HG03442 (cell line): ENCODE results near the gene RASA1.

Source experiments
- ATAC-seq: cut with Tn5 transposase; IDR thresholded peaks from one replicate; pipeline ENCODE4 v1.9.1; 2021; ENCODE audit warnings: mild to moderate bottlenecking, moderate library complexity; ENCODE audit not compliant: unreplicated experiment

The RASA1 gene

DNA sequence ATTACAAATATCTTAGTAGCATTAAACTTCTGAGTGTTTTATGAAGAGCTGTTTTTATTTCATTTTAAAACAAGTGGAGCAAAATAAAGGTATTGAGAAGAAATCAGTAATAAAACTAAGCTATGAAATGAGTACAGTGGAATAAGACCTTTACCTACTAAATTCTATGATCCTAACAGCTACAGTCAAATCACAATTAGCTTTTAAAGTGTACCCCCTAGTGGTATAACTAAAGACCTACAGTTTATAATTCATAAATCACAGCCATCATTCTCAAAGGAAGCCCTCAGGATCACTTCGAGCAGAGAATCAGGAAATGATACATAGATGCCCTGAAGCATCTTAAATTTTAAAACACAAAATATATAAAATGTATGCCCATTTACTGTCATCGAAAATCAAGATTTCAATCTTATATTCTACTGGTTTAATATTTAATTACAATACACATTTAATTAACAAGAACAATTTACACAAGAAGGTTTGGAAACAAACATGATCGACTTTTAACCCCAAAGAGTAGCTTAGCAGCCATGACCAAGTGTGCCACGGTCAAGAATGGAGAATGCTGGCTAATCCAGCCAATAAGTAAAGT lies 132.7 kb downstream of the RASA1 start:
- ATAC-seq: peak; percentile 72

DNA sequence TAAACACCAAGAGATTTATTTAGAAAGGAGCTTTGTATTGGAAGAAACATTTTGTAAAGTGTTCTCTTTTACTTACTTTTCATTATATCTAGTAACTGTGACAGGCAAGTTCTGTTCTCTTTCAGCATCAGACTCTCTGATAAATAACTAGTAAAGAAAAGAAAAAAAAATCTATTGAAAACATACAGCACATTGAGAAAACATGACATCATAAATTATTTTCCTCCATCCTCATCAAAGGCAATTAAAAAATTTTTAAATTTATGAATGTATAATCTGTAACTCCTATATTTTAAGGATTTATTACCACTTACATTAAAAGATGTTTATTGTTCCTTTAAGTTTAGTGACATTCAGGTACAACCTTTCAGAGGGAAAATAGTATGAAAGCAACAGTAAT lies 133.9 kb downstream of the RASA1 start:
- no peak for ATAC-seq

DNA sequence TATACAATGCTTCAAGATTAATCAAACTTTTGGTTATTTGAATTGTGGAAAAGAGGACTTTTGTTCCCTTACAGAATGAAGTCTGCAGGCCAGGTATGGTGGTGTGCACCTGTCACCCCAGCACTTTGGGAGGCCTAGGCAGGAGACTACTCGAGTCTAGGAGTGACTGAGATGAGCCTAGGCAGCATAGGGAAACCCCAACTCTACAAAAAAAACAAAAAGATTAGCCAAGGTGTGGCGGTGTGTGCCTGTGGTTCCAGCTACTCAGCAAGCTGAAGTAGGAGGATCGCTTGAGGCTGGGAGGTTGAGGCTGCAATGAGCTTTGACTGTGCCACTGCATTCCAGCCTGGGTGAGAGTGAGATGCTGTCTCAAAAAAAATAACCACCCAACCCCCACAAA lies 135.7 kb downstream of the RASA1 start:
- no peak for ATAC-seq

DNA sequence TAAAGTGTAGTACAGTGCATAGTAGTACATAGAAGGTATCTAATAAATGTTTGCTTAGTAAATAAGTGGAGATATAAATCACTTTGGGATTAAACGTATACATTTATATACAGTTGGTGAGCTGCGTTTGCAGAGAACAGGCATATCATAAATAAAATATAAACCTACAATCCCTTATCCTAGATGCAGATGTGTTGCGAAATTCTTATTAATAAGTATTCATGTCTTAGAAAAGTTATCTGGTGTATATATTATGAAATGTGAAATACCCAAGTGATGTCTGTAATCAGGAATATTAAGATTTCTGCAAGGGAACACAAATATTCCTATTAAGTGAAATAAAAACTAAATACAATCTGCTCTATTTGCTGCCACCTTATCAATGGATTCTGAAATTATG lies 136.2 kb downstream of the RASA1 start:
- no peak for ATAC-seq

DNA sequence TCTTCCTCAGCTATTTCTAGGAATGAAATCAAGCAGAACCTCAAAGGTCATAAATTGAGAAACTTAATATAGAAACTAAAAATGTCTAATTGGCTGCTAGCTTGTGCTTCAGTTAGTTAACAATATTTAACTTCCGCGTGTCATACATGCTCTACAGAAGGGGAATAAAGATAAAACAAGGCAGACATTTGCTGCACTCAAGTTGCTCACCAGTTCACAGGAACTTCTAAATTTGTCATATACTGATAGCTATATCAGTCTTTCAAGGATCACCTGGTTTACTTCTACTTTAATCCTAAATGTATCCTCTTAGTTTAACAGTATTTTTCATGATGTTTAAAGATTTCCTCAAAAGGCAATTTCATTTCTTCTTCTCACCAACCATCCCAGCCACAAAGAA lies 136.7 kb downstream of the RASA1 start:
- ATAC-seq: no peak

- no peak for ATAC-seq
Observed at GRCh38 chr5:87405472-87406155, 137.9 kb downstream of the RASA1 start.

- ATAC-seq: no peak
Observed at GRCh38 chr5:87408204-87408603, 140.5 kb downstream of the RASA1 start.

GRCh38 chr5:87410931-87411330 lies 143.2 kb downstream of the RASA1 start:
- no peak for ATAC-seq

GRCh38 chr5:87411586-87411972 lies 143.9 kb downstream of the RASA1 start:
- ATAC-seq: no peak

DNA sequence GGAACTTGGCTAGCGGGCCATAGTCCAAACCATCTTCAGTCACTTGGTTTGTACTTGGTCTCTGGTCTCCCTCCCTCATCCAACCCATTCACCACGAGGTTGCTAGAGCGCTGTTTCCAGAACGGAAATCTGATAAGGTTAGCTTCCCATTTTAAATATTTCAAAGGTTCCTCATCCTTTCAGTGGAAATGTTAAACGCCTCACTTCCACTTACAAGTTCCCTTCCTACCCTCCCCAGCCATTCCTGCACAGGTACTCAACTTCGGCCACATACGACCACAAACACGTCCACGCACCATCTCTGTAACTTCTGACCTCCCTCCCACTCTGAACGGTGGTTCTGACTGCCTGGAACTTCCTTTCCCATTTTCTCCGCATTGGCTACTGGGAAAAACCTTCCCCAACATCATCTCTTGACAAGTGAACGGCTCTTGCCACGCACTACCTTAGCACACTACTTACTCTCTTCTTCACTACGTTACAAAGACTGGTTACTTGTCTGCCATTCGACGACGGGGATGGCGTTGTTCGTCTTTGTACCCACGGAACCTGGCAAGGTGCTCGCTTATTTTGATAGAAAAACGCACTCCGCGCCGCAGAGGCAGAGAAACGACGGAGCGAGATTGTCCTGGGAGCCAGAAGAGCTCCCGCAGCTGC lies 144.4 kb downstream of the RASA1 start:
- ATAC-seq: peak; percentile 7

DNA sequence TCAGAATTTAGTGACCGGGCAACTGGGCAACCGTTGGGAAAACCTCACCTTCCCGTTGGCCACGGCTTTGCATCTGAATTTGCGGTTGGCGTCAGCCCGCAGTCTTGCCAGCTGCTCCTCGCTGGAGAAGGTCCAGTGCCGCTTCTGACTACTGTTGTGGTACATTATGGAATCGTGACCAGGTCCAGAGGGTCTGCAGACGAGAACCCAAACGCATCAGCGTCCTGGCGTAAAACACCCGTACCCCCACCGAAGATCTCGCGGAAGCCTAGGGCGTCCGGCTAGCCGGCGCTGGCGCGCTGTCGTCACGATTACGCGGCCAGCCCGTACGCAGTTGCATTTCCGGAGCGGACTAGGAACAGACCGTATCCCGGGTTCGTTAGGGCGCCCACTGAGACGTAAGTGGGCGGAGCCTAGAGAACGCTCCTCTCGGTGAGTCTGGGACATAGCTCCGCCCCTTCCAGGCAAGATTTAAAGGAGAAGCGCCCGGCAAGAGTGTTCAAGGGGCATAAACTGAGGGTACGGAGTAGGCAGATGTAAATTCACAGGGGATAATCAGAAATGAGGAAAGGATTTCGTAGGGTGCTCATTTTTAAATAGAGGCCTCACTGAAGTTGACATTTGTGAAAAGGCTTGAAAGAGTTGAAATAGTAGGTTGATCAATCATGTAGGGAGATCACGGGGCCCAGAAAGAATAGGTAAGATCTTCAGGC lies 145.1 kb downstream of the RASA1 start, which contains the start of gene CCNH:
CCNH (minus strand) TSS at position 301 of the 713 bp plus-strand sequence; CDS start at position 165, 136 bp downstream.
- ATAC-seq: peak; percentile 99

GRCh38 chr5:87413343-87413645 lies 145.6 kb downstream of the RASA1 start:
- no peak for ATAC-seq

- no peak for ATAC-seq
Observed at GRCh38 chr5:87418506-87418905, 150.8 kb downstream of the RASA1 start.

- ATAC-seq: no peak
Observed at GRCh38 chr5:87421307-87421706, 153.6 kb downstream of the RASA1 start.

- no peak for ATAC-seq
Observed at GRCh38 chr5:87423755-87424154, 156.1 kb downstream of the RASA1 start.

DNA sequence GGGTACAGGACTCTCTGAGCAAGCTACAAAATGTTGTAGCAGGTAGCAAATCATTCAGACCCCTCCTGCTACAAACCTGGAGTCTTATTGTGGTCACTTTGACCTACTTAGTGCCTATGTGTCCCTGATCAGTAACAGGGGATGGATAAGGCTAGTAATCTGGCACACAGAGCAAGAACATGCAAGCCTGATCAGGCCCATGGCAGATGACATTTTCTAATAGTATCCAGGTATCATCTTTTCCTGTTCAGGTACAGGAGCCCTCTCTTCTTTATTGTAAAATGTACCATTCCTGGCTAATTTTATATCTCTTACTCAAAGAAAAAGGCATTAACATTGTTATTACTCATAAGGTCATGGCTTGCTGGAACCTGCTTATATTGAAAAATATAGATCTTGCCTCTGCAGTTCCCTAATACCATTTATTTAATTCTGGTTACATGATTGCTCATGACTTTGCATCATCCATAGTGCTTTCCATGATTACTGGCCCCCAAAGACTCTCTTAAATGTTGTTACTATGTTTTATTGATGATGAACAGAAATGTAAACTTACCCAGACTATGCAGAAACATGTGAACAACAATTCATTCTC lies 163.3 kb downstream of the RASA1 start:
- ATAC-seq: no peak

DNA sequence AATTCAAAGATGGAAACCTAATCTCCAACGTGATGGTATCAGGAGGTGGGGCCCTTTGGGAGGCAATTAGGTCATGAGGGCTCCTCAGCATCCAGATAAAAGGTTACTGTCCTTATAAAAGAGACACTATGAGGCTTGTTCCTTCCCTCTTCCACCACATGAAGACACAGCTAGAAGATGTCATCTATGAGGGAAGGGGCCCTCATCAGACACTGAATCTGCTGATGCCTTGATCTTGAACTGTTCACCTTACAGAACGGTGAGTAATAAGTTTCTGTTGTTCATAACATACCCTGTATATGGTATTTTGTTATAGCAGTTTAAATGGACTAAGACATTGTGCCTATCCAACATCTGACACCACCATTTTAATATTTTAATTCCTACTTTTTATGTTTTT lies 164.8 kb downstream of the RASA1 start:
- no peak for ATAC-seq

DNA sequence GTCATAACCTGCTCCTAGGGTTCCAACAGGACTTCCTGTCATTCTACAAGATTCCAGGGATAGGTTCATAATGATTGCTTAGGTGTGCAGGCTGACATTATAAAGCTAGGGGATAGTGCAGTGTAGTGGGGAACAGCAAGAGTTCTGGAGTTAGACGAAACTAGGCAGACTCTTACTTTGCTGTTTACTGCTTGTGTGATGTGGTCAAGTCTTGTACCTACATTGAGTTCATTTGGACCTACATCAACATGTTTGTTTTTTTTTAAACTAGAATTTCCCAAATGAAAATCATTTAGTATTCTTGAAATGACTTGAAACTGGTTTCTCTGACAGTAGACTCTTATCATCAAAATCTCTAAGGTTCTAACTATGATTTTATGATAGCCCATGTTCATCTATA lies 166.3 kb downstream of the RASA1 start:
- ATAC-seq: no peak

DNA sequence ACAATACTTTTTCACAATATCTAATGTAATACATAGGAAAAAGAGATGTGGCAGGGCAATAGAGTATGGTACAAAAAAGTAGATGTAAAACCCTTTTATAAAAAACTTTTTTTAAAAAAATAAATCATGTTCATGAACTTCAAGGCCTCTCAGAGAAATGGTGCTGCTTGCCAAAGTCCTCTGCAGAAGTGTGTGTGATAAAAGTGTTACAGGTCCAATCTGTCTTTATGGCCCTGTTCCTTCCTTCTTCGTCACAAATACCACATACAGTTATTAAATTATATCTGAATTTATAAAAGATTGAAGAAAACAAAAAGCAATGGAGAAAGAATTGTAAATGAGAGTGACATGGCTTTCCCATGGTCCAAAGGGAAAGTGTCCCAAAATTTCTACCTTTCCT lies 166.8 kb downstream of the RASA1 start:
- ATAC-seq: no peak

- ATAC-seq: no peak
Observed at GRCh38 chr5:87435144-87435694, 167.5 kb downstream of the RASA1 start.

DNA sequence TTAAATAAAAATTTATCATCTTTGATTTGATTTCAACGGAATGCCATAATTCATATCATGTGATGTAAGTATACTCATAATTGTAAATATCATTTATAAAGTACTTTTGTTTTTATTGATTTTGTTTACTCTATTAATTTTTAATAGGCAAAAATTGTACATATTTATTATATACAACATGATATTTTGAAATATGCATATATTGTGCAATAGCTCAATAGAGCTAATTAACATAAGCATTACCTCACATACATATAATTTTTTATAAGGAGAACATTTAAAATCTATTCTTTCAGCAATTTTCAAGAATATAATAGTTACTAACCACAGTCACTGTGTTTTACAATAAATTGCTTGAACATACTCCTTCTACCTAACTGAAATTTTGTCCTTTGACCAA lies 170.0 kb downstream of the RASA1 start:
- no peak for ATAC-seq
